Stimulated activated CD4-positive, alpha-beta T cell treated with anti-CD3 and anti-CD28 coated beads, Interleukin-12 subunit alpha, Interleukin-12 subunit beta, amount 100 ng/mL, for 24 hours (primary cell): ENCODE measurements around the gene SLC25A23.
A peak's percentile ranks its signal among the peaks of the same experiment; 100 is the strongest.
"Not testable (repeated sequence)": the region's sequence is repeated elsewhere in the genome, so short reads cannot be mapped to it uniquely, and the experiment has no call there.

Source experiments
- DNase-seq, 2 experiments: peaks; one replicate each; pipeline ENCODE4 v3.0.0-alpha.2; 2020; ENCODE audit warnings: low read depth in 2 of 2

SLC25A23 gene

DNA sequence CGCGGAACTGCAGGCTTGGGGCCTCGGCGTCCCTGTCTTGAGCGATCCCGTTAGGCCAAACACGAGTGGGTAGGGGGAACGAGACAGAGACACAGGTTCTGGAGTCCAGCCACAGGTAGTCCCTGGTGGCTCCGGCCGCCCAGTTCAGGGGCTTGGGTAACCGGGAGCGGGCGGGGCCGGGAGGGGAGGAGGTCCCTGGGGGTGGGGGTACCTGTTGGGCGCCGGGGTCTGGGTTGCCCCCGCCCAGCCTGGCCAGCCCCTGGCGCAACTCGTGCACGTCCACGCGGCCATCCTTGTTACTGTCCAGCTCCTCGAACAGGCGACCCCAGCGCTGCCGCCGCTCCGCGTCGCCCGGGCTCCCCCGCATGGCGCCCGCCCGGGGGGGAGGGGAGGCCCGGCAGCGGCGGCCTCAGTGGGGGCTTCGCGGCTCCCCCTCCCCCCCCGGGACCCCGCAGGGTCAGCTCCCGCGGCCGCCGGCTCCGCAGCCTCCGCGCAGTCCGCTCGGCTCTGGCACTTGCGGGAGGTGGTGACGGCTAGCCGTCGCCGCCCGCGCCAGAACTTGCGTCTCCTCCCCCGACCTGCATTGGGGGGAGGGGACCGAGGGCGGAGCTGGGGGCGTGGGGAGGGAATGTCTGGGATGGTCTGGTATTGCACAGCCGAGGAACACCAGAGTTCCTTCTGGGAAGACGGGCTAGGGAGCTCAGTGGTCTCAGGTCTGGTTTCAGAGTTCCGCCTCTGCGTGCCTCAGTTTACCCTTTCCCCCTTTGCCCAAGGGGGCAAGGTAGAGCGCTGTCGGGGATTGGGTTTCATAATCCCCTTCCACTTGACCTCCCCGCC lies at the start of gene SLC25A23:
Gene SLC25A23, minus strand, starts transcription at position 531 of the 837 bp plus-strand sequence. Its CDS starts 164 bp downstream, at position 367.
- peak in 1 of 2 experiments; percentile 64 for DNase-seq

DNA sequence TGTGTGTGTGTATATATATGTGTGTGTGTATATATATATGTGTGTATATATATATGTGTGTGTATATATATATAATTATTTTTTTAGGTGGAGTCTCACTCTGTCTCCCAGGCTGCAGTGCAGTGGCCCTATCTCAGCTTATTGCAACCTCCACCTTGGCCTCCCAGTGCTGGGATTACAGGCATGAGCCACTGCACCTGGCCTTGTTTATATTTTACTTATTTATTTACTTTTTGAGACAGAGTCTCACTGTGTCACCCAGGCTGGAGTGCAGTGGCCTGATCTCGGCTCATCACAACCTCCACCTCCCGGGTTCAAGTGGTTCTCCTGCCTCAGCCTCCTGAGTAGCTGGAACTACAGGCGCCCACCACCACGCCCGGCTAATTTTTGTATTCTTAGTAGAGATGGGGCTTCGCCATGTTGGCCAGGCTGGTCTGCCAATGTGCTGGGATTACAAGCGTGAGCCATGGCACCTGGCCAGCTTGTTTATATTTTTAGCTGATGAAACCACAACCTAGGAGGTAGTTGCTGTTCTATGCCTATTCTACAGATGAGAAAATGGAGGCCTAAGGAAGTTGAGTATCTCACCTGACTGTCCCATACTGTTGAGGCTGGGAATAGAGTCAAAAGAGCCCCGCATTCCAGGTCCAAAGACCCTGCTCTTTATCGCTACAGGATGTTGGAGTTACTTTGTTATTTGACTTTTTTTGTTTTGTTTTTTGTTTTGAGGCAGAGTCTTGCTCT lies 48.6 kb upstream of the SLC25A23 start:
- not testable (repeated sequence) for DNase-seq

DNA sequence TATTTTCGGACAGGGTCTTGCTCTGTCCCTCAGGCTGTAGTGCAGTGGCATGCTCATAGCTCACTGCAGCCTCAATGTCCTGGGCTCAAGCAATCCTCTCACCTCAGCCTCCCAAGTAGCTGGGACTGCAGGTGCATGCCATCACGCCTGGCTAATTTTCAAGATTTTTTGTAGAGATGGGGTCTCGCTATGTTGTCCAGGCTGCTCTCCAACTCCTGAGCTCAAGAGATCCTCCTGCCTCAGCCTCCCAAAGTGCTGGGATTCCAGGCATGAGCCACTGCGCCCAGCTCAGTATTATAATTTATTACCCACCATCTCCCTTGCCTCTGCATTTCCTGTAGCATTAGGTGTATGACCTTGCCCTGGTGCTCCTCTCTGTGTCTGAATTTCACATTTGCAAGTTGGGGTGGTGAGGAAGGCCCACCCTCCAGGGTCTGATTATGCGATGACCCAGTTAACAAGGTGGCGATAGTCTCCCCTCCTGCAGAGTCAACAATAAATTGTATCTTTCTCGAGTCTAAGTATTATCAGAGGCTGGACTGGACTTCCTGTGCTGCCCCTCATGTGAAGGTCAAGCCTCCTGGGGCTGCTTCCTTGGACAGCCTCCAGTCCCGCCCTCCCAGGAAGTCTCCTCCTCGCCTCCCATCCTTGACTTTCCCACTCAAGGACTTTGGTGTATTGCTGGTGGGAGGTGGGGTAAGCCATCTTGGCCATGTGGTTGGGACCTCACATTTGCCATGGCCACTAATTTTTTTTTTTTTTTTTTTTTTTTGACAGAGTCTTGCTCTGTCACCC lies 44.0 kb upstream of the SLC25A23 start:
- DNase-seq, result no peak

DNA sequence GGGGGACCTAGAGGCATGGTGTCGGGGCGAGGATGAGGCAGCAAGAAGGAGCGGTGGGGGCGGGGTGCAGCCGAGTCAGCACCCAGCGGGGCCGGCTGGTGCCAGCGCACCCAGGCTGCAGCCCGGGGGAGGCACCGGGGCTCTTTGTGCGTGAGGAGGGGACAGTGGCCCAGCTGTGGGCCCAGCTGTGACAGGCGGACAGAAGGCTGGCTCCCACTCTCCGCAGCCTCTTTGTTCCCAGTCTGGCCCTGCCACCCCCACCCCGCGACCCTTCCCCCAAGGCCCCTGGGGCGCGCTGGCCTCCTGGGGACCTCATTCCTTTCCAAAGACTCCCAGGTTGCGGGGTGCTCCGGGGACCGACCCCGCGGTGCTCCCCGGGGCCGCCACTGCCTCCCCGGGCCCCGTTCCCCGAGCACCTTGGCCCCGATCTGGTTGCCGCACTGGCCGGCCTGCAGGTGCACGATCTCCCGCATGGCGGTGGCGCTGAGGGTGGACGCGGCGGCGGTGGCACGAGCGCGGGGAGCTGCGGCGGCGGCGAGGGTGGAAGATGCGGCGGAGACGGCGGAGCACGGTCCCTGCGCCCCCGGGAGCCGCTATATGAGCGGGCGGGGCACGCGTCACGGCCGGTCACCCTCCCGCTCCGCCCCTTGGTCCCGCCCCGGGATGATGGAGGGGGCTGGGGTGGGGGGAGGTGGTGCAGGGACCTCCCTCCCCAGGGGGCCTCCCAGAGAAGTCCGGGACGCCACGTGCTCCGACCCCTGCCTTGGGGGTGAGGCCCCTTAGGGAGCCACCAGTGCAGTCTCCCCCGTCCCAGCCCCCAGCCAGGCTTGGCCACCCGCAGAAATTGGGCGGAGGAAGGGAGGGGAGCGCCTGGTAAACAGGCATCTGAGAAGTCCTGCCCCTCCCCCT lies 42.4 kb upstream of the SLC25A23 start, which contains the start of gene TUBB4A:
Gene TUBB4A, minus strand, starts transcription at position 570 of the 909 bp plus-strand sequence. Its CDS starts 97 bp downstream, at position 473.
- peak in 1 of 2 experiments; percentile 35 for DNase-seq

DNA sequence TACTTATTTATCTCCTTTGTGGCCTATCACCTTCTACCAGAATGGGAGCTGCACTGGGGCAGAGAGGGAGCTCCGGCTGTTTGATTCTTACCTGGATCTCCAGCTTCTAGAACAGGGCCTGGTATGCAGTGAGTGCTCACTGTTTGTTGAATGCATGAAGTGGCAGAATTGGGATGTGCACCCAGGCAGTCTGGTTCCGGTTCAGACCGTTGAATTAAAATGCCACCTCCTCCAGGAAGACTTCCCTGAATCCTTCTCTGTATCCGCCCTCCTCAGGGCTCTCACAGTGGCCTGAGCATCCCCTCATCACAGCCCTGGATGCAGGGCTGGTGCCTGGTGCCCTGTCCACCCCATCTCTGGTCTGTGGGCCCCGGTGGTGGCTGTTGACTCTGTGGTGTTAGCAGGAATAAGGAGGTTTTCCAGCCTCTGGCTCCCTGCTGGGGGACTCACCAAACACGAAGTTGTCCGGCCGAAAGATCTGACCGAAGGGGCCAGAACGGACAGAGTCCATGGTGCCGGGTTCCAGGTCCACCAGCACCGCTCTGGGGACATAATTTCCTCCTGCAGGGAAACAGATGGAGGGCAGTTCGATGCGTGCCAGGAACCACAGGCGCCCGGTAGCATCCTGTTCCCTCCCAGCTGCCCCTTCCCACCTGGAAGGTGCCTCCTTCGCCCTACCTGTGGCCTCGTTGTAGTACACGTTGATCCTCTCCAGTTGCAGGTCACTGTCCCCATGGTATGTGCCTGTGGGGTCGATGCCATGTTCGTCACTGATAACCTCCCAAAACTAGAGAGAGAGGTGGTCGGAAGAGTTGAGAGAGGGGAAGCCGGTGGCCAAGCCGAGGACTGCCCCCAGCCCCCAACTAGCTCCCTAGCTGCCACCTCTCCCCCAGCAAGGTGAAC lies 41.5 kb upstream of the SLC25A23 start:
- no peak for DNase-seq

DNA sequence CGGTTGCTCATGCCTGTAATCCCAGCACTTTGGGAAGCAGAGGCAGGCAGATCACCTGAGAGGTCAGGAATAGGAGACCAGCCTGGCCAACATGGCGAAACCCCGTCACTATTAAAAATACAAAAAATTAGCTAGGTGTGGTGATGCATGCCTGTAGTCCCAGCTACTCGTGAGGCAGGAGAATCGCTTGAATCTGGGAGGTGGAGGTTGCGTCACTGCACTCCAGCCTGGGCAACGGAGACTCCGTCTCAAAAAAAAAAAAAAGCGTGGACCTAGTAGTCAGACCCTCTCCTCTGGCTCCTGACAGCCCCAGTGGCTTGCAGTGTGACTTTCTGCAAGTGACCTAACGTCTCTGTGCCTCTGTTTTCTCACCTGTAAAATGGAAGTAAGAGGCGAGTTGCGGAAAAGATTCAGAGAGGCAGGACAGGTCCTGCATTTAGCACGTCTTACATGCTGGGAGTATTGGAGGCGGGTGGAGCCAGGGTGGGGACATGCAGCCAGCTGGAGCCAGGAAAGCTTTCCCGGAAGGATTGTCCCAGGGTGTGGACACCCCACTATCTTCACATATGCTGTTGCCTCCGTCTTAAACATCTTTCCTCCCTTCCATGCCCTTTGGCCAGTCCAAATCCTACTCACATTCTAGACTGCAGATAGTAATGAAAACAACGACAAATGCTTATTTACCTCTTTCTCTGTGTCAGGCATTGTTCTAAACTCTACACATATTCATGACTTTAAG lies 39.6 kb upstream of the SLC25A23 start:
- DNase-seq, result no peak

DNA sequence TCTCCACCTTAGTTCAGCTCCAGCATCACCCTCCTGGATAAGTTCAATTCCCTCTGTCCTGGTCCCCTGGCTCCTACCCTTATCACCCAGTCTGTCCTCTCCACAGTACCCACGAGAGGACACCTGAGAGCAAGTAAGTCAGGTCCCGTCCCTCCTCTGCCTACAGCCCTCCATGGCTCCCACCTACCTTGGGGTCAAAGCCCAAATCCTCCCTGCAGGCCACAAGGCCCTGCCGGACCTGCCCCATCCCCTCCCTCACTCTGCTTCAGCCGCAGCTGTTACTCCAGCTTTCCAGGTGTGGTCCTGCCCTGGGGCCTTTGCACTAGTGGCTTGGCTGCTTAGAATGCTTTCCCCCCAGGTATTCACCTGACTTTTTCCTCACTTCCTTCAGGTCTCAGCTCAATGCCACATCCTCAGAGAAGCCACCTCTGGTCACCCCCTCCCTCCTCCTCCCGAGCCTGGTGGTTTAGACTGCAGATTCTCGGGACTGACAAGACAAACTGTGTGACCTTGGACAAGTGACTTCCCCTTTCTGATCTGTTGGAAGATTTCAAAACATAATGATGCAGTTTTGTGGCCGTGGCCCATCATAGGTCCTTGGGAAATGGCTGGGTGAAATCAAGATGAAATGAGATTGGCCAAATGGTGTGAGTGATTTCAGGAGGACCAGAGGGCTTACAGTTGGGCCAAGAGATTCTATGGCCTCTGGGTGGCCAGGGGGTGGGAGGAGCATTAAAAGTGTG lies 38.9 kb upstream of the SLC25A23 start:
- DNase-seq, result no peak

DNA sequence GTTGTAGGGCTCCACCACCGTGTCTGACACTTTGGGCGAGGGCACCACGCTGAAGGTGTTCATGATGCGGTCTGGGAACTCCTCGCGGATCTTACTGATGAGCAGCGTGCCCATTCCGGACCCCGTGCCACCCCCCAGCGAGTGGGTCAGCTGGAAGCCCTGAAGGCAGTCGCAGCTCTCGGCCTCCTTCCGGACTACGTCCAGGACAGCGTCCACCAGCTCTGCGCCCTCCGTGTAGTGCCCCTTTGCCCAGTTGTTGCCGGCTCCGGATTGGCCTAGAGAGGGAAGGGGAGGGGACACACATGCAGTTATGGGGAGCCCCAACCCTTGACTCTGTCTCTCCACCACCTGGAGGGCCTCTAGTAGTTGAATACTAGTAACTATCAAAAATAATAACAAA lies 36.4 kb upstream of the SLC25A23 start:
- no peak for DNase-seq

DNA sequence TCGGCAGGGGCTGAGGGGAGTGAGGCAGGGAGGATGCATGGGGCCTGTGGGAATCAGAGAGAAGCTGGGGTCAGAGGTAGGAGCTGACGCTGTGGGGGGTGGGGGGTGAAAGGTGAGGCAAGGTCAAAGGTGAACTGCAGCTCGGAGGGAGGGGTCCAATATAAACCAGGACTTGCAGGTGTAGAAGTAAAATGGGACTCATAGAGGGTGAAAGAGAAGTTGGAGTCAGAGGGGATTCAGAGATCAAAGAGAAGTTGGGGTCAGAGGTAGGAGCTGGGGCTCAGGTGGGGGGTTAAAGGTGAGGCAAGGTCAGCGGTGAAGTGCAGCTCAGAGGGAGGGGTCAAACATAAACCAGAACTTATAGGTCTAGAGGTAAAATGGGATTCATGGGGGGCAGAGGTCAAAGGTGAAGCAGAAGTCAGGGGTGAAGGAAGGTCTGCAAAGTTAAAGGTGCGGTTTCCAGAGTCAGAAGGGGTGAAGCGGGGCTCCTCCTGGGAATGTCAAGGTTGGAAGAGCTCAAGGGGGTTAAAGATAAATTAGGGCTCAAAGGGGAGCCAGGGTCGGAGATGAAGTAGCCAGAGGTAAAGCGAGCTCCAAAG lies 34.9 kb upstream of the SLC25A23 start:
- no peak for DNase-seq

DNA sequence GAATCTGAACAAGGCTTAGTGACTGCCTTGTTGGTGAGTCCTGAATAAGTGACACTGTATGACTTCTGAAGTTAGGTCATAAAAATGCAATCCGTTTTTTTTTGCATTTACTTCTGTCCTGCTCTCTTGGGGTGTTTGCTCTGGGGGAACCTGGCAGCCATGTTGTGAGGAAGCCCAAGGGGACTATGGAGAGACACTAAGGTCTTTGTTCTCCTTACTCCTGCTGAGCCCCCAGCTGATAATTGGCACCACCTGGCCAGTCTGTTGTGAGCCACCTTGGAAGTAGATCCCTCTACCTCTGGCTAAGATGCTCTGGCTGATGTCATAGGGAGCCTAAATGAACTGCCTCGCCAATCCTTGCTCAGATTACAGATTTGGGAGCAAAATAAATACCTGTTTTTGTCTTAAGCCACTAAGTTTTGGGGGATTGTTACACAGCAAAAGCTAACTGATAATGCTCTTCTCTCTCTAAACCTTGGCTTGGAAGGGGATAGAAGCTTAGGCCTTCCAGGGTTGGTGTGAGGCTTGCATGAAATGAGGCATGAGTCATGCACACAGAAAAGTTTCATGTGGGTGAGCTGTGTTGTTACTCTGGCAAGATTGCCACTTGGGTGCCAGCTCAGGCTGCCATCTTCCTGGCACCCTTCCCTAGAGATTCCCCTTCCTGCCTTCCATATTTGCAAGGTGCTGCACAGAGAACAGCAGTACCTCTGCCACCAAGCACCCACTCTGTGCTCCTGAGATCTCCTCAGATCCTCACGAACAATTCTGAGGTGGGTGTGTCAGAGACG lies 32.4 kb upstream of the SLC25A23 start:
- no peak for DNase-seq

DNA sequence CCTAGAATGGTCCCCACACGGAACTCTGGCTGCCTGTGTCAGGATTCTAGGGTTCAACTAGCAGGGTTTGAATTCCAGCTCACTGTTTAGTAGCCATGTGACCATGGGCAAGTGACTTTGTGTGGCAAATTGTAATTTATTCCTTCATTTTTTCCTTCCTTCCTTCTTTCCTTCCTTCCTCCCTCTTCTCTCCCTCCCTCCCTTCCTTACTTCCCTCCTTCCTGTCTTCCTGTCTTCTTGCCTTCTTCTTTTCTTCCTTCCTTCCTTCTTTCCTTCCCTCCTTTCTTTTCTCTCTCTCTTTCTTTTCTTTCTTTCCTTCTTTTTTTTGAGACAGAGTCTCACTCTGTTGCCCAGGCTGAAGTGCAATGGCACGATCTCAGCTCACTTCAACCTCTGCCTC lies 30.5 kb upstream of the SLC25A23 start:
- no peak for DNase-seq

DNA sequence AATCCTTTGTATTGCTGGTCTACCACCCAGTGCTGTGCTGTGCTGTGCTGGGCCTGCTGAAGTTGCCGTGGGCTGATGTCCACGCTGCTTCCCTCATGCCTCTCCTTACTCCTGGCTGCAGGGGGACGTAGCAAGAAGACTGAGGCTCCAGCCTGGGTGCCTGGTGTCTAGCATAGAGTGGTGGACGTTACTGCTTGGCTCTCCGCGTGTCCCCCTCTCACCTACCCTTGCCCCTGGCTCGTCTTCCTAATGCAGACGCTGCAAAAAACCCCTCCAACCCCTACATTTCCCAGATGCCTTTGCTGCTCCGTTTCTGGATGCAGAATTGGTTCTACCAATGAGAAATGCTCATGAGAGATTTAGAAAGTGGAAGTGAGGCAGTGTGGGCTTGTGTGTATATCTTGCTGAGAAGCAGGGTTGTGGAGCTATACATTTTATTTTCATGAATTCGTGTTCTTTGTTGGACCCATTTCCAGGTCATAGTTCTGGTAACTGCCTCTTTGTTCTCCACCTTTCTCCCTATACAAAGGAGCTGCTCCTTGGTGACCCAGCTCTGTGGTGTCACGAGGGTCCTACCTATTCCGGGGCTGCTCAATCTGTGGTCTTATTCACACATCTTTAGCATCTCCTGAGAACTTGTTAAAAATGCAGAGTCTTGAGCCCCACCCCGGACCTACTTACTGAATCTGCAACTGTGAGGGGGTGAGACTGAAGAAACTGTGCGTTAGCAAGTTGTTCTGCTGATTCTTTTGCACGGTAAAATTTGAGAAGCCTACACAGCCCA lies 29.9 kb upstream of the SLC25A23 start:
- DNase-seq, result no peak

DNA sequence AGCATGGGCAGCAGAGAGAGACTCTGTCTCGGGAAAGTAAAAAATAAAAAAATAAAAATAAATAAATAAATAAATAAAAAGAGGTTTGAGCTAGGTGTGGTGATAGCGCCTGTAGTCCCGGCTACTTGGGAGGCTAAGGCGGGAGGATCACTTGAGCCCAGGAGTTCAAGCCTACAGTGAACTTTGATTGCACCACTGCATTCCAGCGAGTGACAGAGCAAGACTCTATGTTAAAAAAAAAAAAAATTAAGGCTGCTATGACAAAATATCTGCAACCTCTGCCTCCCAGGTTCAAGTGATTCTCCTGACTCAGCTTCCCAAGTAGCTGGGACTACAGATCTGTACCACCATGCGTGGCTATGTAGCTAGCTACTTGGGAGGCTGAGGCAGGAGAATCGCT lies 25.2 kb upstream of the SLC25A23 start:
- no peak for DNase-seq

DNA sequence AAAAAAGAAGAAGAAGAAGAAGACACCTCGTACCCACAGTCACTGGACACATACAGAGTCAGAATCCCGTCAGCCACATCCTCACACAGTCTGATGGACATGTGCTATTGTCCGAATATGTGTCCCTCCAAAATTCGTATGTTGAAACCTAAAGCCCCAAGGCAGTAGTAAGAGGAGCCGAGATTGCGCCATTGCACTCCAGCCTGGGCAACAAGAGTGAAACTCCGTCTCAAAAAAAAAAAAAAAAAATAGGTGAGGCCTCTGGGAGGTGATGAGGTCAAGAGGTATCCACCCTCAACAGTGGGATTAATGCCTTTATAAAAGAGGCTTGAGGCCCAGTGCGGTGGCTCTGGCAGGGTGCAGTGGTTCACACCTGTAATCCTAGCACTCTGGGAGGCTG lies 24.6 kb upstream of the SLC25A23 start:
- DNase-seq, result no peak

DNA sequence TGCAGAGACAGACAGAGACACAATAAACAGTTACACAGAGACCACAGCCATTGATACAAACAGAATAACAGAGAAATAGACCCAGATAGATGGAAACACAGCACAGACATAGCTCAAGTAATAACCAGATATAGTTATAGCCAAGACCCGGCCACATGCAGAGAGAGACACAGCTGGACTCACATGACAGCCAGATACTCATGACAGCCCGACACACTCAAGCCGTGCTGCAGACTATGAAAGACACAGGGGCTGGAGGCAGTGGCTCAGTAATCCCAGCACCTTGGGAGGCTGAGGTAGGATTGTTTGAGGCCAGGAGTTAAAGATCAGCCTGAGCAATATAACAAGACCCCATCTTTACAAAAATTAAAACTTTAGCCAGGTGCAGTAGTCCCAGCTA lies 23.6 kb upstream of the SLC25A23 start:
- DNase-seq, result no peak

DNA sequence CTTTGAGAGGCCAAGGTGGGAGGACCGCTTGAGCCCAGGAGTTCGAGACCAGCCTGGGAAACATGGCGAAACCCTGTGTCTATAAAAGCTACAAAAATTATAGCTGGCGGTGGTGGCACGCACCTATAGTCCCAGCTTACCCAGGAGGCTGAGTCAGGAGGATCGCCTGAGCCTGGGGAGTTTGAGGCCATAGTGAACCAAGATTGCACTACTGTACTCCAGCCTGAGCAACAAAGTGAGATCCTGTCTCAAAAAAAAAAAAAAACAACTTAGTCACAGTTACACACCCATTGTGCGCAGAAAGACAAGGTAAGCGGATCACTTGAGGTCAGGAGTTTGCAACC lies 22.7 kb upstream of the SLC25A23 start:
- no peak for DNase-seq
